Activated CD8-positive, alpha-beta memory T cell treated with anti-CD3 and anti-CD28 coated beads for 36 hours (primary cell): ENCODE data around the gene PTGDR. TPM values are rescaled to one million over a fixed set of nuclear protein-coding genes. Genes with fewer than 3 reads are reported as not detected.

Source experiments
- total RNA-seq, 2 experiments: library from RNA; stranded (reverse); gene quantifications; one replicate each; pipeline ENCODE4 v1.2.3, GENCODE V29; 2021

Gene PTGDR
- total RNA-seq, 2 experiments from 2014 or later = 0.34 to 0.74 TPM

Other genes with a start within 250 kb of the PTGDR start
- under 1 TPM in 1 of 2 experiments, not detected in 1; 0.13 TPM for gene NID2, start 198.6 kb upstream of the PTGDR start, total RNA-seq
- gene PTGER2, start 46.6 kb downstream of the PTGDR start, total RNA-seq = 10 to 100 TPM; 45.2 to 49.7 TPM